ENCODE data around the gene GATD1.

Gene GATD1

DNA sequence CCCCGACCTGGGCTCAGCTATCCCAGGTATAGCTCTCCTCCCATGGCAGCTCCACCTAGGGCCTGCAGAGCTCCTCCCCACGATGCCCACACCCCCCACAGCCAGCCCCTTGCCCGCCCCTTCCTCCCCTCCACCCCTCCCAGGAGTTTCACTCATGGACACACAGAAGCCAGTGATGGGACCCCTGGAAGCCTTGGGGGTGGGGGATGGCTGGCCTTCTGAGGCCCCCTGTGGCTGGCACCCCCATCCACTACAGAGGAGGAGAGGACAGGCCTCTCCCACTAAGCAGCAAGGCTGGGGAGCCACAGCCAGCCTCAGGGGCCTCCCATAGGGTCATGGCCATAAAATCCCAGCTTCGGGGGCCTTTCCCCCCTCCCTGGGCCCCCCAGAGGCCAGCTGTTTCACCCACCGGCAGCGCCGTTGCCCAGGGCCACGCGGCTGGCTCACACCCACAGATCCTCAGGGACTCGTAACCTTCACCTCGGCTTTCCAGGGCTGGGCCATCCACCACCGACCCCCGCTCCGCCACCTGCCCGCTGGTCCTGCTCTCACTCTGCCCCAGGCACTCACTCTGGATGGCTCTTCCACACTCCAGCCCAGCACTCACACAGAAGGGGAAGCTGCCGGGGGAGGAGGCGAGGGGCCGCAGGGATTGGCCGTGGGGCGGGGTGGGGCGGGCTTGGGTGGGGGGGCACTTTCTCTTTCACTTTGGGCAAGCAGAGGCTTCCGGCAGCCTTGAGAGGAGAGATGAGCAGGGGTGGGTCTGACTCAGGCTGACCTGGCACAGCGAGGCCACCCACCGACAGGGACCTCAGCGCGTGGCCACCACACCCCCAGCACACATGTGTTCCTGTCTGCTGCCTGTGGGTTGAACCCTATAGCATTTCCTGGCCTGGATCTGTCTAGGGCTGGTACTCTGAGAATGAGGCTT lies 18.6 kb upstream of the GATD1 start:
- TF ChIP-seq GATA3 (IDR thresholded peaks at IDR 0.05; ENCODE audit: low read depth, low read length), result no peak
- no peak for TF ChIP-seq GATA2 (IDR thresholded peaks at IDR 0.05; ENCODE audit: low read depth, low read length)

DNA sequence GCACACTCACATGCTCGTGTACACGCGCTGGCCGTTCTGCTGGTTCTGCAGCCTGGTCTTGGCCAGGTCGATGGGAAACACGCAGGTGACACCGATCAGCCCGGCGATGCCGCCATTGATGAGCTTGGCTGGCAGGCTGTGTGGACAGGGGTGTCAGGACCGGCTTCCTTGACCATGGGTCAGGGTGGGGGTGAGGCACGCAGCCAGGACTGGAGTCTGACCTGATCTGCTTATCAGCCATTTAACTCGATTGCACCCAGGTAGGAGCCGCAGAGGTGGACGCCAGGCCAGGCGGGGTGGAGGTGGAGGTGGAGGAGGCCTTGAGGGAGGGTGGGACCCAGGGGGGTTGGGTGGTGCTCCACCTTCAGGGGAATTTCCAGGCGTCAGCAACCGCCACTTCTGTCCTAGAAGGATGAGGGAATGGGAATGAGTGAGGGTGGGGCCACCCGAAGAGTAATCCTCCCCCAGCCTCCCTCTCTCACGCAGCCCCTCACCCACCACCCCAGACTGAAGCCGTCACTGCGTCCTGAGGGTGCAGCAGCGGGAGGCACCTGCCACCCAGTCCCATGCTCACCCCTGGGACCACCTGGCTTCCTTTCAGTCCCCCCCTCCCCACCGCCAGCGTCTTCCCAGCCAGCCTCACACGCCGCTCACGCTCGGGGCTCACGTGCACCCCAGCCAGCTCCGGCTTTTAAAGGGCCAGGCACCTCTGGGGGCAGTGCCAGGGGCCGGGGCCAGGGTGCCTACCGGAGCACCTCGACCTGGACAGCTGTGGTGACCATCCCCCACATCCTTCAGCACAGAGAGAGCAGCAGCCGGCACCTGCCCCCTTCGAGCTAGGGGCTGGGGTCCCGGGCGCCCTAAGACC lies 17.7 kb upstream of the GATD1 start:
- TF ChIP-seq GATA3 (IDR thresholded peaks at IDR 0.05; ENCODE audit: low read depth, low read length) (no peak), GATA2 (IDR thresholded peaks at IDR 0.05; ENCODE audit: low read depth, low read length) (no peak)

DNA sequence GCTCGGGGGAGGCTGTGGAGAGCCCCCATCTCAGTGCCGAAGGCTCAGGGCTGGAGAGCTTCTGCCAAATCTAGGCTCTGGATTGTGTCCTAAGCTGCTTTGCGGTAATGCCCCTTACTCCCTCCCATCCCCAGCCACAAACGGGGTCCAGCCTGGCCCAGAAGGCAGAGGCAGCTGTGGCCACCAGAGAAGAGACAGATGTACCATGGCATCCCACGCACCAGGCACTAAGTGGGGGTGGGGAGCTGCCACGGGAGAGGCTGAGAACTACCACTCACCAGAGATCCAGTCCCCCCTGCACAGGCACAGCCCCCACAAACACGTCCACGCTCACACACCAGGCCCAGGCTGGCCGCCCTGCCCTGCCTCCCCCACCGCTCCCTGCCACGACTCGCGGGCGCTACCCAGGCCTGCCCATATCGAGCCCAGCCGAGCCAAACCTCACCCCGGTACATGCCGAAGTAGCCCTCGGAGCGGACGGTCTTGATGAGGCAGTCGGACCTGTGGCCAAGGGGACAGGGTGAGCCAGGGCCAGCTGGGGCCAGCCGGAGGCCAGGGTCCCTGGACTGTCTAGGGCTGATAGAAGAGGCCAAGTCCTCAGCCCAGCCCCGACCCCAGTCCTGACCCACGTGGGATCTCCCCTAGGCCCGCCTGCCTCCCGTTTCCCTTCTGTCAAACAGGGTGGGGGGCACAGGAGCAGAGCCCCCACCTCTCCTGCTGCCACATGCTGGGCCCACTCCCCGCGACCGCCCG lies 16.9 kb upstream of the GATD1 start:
- TF ChIP-seq GATA2 (IDR thresholded peaks at IDR 0.05; ENCODE audit: low read depth, low read length) (no peak), GATA3 (IDR thresholded peaks at IDR 0.05; ENCODE audit: low read depth, low read length) (no peak)

DNA sequence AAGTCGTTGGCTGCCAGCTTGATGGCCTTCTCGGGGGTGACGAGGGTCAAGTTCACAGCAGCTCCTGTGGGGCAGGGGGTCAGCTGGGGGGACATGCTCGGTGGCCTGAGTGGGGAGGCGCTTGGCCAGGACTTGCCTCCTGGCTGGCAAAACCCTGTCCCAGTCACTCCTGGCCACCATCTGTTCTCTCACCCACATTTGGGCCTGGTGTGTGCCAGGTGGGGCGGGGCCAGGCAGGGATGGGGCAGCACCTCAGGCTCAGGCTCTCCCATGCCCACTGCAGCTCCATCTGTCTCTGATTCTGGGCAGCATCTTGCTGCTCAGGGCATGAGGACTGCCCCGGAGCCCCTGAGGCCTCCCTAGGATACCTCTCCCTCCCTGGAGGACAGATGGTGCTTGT lies 16.3 kb upstream of the GATD1 start:
- TF ChIP-seq GATA2 (IDR thresholded peaks at IDR 0.05; ENCODE audit: low read depth, low read length), result no peak
- TF ChIP-seq GATA3 (IDR thresholded peaks at IDR 0.05; ENCODE audit: low read depth, low read length), result no peak

DNA sequence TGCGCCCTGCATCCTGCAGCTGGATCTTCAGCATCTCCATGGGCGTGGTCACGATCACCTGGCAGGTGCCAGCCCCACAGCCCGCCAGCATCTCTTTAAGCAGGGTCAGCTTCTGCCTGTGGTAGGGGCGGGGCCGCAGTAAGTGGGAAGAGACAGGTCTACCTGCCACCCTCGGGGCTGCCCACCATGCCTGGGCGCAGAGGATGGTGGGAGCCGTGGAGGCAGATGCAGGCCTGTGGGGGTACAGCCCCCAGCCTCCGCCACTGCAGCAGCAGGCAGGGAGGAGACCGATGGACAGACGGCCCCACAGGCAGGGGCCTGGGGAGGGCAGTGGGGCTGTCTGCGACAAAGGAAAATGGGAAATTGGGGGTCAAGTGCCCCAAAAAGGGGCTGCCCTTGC lies 15.6 kb upstream of the GATD1 start:
- TF ChIP-seq GATA2 (IDR thresholded peaks at IDR 0.05; ENCODE audit: low read depth, low read length), result no peak
- TF ChIP-seq GATA3 (IDR thresholded peaks at IDR 0.05; ENCODE audit: low read depth, low read length), result no peak

DNA sequence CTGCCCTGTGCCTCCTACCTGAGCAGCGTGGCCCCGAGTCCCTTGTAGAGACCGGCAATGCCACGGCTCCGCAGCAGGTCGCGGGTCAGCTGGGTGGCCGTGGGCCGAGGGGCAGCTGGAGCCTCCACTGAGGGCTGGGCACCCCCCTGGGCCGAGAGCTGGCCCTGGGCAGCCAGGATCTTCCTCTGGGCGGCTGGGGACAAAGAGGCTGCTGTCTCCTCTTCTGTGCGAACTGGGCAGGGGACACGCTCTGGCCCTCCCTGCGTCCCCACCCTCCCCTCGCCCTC lies 15.2 kb upstream of the GATD1 start:
- TF ChIP-seq GATA3 (IDR thresholded peaks at IDR 0.05; ENCODE audit: low read depth, low read length) (no peak), GATA2 (IDR thresholded peaks at IDR 0.05; ENCODE audit: low read depth, low read length) (no peak)

DNA sequence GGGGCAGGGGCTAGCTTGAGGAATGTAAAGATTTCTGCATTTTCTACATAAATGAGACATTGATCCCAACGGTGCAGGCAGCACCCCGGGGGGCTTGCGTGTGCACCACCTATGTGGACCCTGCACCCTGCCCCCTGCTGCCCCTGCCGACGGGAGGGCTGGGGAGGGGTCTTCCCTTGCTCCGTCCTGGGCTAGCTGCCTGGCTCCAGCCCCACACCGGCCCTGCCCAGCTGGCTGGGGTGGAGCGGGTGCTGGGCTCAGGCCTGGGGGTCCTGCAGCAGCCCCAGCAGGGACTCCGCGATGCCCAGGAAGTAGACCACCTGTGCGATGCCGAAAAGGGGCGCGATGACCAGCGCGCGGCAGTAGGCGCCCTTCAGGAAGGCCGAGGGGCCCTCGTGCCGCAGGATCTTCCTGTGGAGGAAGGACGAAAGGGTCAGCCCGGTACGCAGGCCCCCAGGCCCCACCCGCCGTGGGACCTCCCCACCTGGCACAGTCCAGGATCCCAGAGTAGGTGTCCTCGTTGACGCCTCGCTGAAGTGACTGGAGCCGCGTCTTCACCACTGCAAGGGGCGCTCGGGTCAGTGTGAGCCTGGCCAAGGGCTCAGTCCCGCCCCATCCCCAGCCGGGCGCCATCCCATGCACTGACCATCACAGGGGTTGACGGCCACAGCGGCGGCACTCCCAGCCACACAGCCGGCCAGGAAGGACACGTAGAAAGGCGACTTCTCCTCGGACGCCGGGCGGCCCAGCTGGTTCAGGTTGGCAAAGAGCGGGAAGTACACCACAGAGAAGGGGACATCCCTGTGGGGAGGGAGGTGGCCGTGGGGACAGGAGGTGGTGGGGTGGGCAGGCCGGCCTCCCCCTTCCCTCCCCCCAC lies 14.6 kb upstream of the GATD1 start:
- no peak for TF ChIP-seq GATA3 (IDR thresholded peaks at IDR 0.05; ENCODE audit: low read depth, low read length)
- TF ChIP-seq GATA2 (IDR thresholded peaks at IDR 0.05; ENCODE audit: low read depth, low read length), result no peak

DNA sequence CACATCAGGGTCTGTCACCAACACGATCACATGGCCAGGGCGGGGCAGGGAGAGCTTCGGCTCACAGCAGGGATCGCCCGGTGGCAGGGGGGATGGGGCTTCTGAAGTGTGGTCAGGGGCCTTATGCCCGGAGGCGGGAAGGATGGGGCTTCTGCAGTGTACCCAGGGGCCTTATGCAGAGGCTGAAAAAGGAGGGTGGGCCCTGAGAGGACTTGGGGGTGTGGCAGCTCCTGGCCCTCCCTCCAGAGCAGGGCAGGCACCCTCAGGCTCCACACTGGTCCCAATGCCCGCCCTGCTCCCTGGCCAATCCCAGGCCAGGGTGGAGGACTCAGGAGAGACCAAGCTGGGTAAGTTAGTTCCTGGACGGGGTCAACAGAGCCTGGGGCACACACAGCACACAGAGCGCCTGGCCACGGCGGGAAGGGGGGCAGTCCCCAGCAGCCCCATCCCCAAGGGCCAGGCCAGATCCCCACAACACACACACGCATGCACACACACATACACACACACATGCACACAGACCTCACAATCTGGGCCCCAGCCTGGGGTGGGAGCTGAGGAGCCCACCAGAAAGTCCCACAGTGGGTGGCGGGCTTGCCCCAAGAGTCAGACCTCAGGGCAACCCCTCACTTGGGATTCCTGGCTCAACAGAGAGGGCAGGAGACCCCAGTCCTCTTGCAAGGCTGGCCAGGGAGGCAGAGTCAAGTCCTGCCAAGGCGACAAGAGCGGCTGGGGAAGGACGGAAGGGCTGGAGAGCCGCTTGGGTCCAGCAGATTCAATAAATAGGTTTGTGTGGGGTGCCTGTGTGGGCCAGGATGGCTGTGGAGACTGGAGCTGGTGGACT lies 13.7 kb upstream of the GATD1 start:
- no peak for TF ChIP-seq GATA3 (IDR thresholded peaks at IDR 0.05; ENCODE audit: low read depth, low read length)
- TF ChIP-seq GATA2 (IDR thresholded peaks at IDR 0.05; ENCODE audit: low read depth, low read length), result no peak

DNA sequence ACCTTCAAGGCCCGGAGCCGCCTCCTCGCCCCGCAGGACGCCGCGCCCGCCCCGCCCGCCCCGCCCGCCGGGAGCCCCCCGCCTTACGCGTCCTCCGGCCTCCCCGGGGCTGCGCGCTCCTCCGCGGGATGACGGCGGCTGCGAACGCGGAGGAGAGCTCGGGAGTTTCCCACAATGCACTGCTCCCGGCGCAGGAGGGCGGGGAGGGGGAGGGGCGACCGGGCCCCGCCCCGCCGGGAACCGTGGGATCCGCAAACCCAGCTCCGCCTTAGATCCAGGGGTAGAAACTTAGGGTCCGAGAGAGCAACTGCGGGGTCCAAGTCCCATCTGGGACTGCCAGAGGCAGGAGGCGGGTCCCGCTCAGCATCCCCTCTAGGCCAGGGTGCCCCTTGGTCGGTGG lies 12.7 kb upstream of the GATD1 start, which contains the start of gene CEND1:
Gene CEND1, minus strand, starts transcription at position 148 of the 400 bp plus-strand sequence. CDS start 1,514 bp downstream, outside the sequence.
- TF ChIP-seq GATA3 (IDR thresholded peaks at IDR 0.05; ENCODE audit: low read depth, low read length), result no peak

DNA sequence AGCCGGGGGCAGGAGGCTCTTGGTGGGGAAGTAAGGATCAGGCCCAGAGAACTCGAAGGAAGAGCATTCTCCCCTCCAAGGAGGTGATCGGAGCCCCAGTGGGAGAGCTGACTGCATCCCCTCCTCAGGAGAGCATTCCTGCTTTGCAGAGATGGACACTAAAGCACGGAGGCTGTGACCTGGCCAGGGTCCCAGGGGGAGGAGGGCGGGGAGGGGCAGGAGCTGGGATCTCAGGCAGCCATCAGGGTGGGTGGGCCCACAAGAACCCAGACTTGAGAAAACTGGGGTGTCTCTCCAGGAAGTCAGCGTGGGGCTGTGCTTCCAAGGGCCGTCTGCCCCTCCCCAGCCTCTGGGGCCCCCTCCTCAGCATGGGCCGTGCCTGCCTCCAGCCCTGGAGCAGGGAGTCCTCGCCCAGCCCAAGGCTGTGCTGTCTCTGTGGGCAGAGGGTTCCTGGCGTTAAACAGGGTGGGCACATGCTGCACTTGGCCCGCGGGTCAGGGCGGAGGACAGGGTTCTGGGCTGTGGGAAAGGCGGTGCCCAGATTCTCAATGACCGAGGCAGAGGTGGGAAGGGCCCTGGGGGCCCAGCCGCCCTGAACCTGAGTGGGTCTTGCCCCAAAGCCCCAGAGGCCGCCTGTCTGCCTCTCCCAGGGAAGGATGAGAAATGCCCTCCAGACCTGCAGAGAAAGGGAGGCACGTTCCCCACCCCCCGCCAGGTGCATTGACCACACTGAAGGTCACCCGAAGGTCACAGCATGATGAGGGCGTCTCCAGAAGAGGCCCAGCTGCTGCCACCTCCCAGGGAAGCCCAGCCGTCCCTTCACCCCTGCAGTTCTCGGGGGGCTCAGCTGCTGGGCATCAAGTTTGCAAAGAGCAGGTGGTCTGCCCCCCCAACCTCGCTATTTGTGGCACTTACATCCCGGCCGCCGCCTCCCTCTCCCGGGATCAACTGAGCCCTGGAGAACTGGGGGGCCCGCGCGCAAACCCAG lies 12.0 kb upstream of the GATD1 start:
- TF ChIP-seq GATA3 (IDR thresholded peaks at IDR 0.05; ENCODE audit: low read depth, low read length) (no peak), GATA2 (IDR thresholded peaks at IDR 0.05; ENCODE audit: low read depth, low read length) (no peak)

DNA sequence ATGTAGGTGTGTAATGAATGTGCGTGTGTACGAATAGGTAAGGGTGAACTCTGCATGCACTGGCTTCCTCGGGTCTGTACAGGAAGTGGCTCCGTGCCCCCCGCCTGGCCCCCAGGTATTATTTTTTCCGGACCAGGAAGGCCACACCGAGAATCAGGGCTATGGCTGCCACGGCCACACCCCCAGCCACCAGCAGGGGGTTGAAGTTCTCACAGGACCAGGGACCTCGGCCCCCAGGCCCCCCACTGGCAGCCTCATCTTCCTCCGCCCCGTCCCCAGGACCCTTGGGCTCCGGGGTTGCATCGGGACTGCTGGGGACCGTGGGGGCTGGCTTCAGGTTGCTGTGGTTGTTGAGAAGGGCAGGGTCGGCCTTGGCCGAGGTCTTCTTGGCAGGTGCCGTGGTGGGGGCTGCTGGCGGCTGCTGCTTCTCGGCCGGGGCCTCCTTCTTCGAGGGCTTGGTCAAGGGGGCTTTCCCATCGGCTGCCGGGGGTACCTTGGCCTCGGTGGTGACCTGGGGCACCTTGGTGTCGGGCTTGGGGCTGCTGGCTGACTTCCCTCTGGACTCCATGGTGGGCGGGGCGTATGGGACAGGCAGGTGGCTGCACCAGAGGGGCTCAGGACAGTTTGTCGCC lies 10.8 kb upstream of the GATD1 start:
- TF ChIP-seq GATA2 (IDR thresholded peaks at IDR 0.05; ENCODE audit: low read depth, low read length) (no peak), GATA3 (IDR thresholded peaks at IDR 0.05; ENCODE audit: low read depth, low read length) (no peak)

All from SH-SY5Y (cell line).